Erythroblast (primary cell): Measurements from ENCODE around the gene RAP1A.

Source experiments
- GATA1 ChIP-seq: IDR thresholded peaks from 2 replicates; pipeline ENCODE4 v1.6.1; 2011; ENCODE audit warnings: low read depth, mild to moderate bottlenecking, control low read depth, low read length, moderate library complexity
- POLR2A ChIP-seq: IDR thresholded peaks from 2 replicates; pipeline ENCODE4 v1.6.1; 2011; ENCODE audit warnings: mild to moderate bottlenecking, low read length

- no peak for TF ChIP-seq POLR2A
- no peak for TF ChIP-seq GATA1
Measured at GRCh38 chr1:111735321-111735720, 115.7 kb downstream of the RAP1A start.
